Thymus (tissue), 11 donors: ENCODE results near the gene HECW1. TPM values are rescaled to one million over a fixed set of nuclear protein-coding genes. Genes with fewer than 3 reads are reported as not detected.
"Not testable (repeated sequence)": the region's sequence is repeated elsewhere in the genome, so short reads cannot be mapped to it uniquely, and the experiment has no call there.

Experiments
- DNase-seq, 9 donors: peaks; one replicate each; pipeline ENCODE4 v3.0.0-alpha.2; 2013; ENCODE audit warnings: low spot score in 9 of 9, low read depth in 6 of 9, missing footprints in 1 of 9
- H3K27ac ChIP-seq, 2 donors: one replicate each; pipeline ENCODE4 v1.5.1; 2013; ENCODE audit warnings: control low read depth in 1 of 2, low read depth in 1 of 2, low read length in 1 of 2, mild to moderate bottlenecking in 1 of 2, moderate library complexity in 1 of 2
- H3K27me3 ChIP-seq, 2 donors: one replicate each; pipeline ENCODE4 v1.5.1; 2013; ENCODE audit warnings: low read length in 1 of 2; ENCODE audit not compliant: control insufficient read depth in 2 of 2, insufficient read depth in 1 of 2
- H3K36me3 ChIP-seq, 2 donors: one replicate each; pipeline ENCODE4 v1.5.1; 2013; ENCODE audit warnings: low read length in 1 of 2, mild to moderate bottlenecking in 1 of 2, moderate library complexity in 1 of 2; ENCODE audit not compliant: control insufficient read depth in 2 of 2, insufficient read depth in 2 of 2
- H3K4me1 ChIP-seq, 2 donors: one replicate each; pipeline ENCODE4 v1.5.1; 2013; ENCODE audit warnings: low read length in 2 of 2; ENCODE audit not compliant: control insufficient read depth in 2 of 2, insufficient read depth in 2 of 2
- H3K4me3 ChIP-seq, 2 donors: one replicate each; pipeline ENCODE4 v1.5.1; 2013; ENCODE audit warnings: low read length in 2 of 2, control low read depth in 1 of 2, mild to moderate bottlenecking in 1 of 2
- H3K9me3 ChIP-seq, 2 donors: one replicate each; pipeline ENCODE4 v1.5.1; 2013; ENCODE audit warnings: low read length in 1 of 2, mild to moderate bottlenecking in 1 of 2; ENCODE audit not compliant: control insufficient read depth in 2 of 2, insufficient read depth in 1 of 2
- WGBS: extraction: QIAGEN DNeasy Blood & Tissue Kit; methylation state at CpG from one replicate; pipeline ENCODE4 v1.1.7; 2013; 5-methylcytosine and 5-hydroxymethylcytosine counted together
- polyA plus RNA-seq: library from polyadenylated mRNA; stranded (reverse); fragments of 200-250 nt; gene quantifications from one replicate; pipeline ENCODE4 v1.2.3, GENCODE V29; 2013
- total RNA-seq: library from RNA; stranded (reverse); fragments of 120-200 nt; gene quantifications from one replicate; pipeline ENCODE4 v1.2.4, GENCODE V29; 2013
- donor health status: healthy.

Gene HECW1
- total and polyA plus RNA-seq, 2 donors, result 0.05 to 0.23 TPM

GRCh38 chr7:43575506-43575905 lies 463.1 kb downstream of the HECW1 start:
- no peak for DNase-seq
- peaks cover 4 to 5% of the 10 kb centered on the region in 2 donors for H3K4me1 ChIP-seq
- WGBS, result 96% methylated on average over 6 of the region's 6 CpGs

GRCh38 chr7:43576241-43576640 lies 463.8 kb downstream of the HECW1 start:
- H3K4me1 ChIP-seq, result peaks cover 4 to 5% of the 10 kb centered on the region in 2 donors
- no peak for DNase-seq
- H3K36me3 ChIP-seq, result no peaks in the 10 kb centered on the region
- no peaks in the 10 kb centered on the region for H3K27me3 ChIP-seq
- 97% methylated on average over 3 of the region's 3 CpGs for WGBS
- no peak overlapping the region for H3K27ac ChIP-seq
- no peak overlapping the region for H3K4me3 ChIP-seq
- no peaks in the 10 kb centered on the region for H3K9me3 ChIP-seq

More at GRCh38 chr7:43575506-43575905, 463.1 kb downstream of the HECW1 start:
- H3K9me3 ChIP-seq, result no peaks in the 10 kb centered on the region
- no peak overlapping the region for H3K4me3 ChIP-seq
- no peak overlapping the region for H3K27ac ChIP-seq
- no peaks in the 10 kb centered on the region for H3K36me3 ChIP-seq
- H3K27me3 ChIP-seq, result no peaks in the 10 kb centered on the region

GRCh38 chr7:43577485-43577951 lies 465.1 kb downstream of the HECW1 start:
- Histone ChIP-seq H3K4me3 (no peak overlapping the region), H3K27ac (no peak overlapping the region), H3K36me3 (no peaks in the 10 kb centered on the region), H3K4me1 (peaks cover 4 to 8% of the 10 kb centered on the region in 2 donors), H3K9me3 (no peaks in the 10 kb centered on the region), H3K27me3 (no peaks in the 10 kb centered on the region)
- 36% methylated on average over 6 of the region's 6 CpGs for WGBS
- DNase-seq, result no peak

GRCh38 chr7:43582503-43583423 lies 470.3 kb downstream of the HECW1 start, which contains the start of gene STK17A:
Gene STK17A, plus strand, starts transcription at chr7:43583108. Its CDS starts 136 bp downstream, at chr7:43583244.
- 2% methylated on average over 83 of the region's 83 CpGs for WGBS
- Histone ChIP-seq H3K9me3 (no peaks in the 10 kb centered on the region), H3K27ac (peak within 1 kb of the TSS; percentile 93 to 97), H3K27me3 (no peaks in the 10 kb centered on the region), H3K36me3 (no peaks in the 10 kb centered on the region), H3K4me1 (peaks cover 6 to 14% of the 10 kb centered on the region in 2 donors), H3K4me3 (peak within 1 kb of the TSS; percentile 81 to 85)
- peak; percentile 71 to 95 (median 91) for DNase-seq

GRCh38 chr7:43583424-43584194 lies 471.2 kb downstream of the HECW1 start:
- peak in 8 of 9 donors; percentile 48 to 85 (median 62) for DNase-seq
- no peaks in the 10 kb centered on the region for H3K9me3 ChIP-seq
- WGBS, result under 1% methylated on average over 66 of the region's 66 CpGs
- peaks cover 6 to 14% of the 10 kb centered on the region in 2 donors for H3K4me1 ChIP-seq
- peak overlapping the region; percentile 93 to 97 for H3K27ac ChIP-seq
- H3K4me3 ChIP-seq, result peak overlapping the region; percentile 81 to 85
- H3K36me3 ChIP-seq, result no peaks in the 10 kb centered on the region
- H3K27me3 ChIP-seq, result no peaks in the 10 kb centered on the region

GRCh38 chr7:43584195-43584586 lies 471.7 kb downstream of the HECW1 start:
- H3K36me3 ChIP-seq, result no peaks in the 10 kb centered on the region
- H3K9me3 ChIP-seq, result no peaks in the 10 kb centered on the region
- H3K4me1 ChIP-seq, result peaks cover 6 to 14% of the 10 kb centered on the region in 2 donors
- DNase-seq, result peak in 3 of 9 donors; percentile 15 to 37 (median 36)
- WGBS, result 13% methylated on average over 8 of the region's 8 CpGs
- H3K4me3 ChIP-seq, result peak overlapping the region; percentile 81 to 85
- no peaks in the 10 kb centered on the region for H3K27me3 ChIP-seq
- peak overlapping the region; percentile 93 to 97 for H3K27ac ChIP-seq

GRCh38 chr7:43584733-43585132 lies 472.3 kb downstream of the HECW1 start:
- Histone ChIP-seq H3K27ac (peak overlapping the region; percentile 93 to 97), H3K4me1 (peaks cover 6 to 14% of the 10 kb centered on the region in 2 donors), H3K4me3 (peak overlapping the region; percentile 81 to 85)
- H3K36me3 ChIP-seq, DNase-seq, H3K27me3 ChIP-seq, H3K9me3 ChIP-seq: not testable (repeated sequence)
- 85% methylated on average over 11 of the region's 11 CpGs for WGBS

GRCh38 chr7:43585562-43585961 lies 473.1 kb downstream of the HECW1 start:
- Histone ChIP-seq H3K4me3 (peak overlapping the region; percentile 81 to 85), H3K9me3 (no peaks in the 10 kb centered on the region), H3K4me1 (peaks cover 6 to 14% of the 10 kb centered on the region in 2 donors), H3K36me3 (no peaks in the 10 kb centered on the region), H3K27ac (peak overlapping the region in 1 of 2 donors; percentile 27), H3K27me3 (no peaks in the 10 kb centered on the region)
- 72% methylated on average over 2 of the region's 2 CpGs for WGBS
- DNase-seq, result peak in 1 of 9 donors; percentile 45
